ENCODE measurements around the gene TXNDC9.
"Not testable (repeated sequence)": the region's sequence is repeated elsewhere in the genome, so short reads cannot be mapped to it uniquely, and the experiment has no call there.

Gene TXNDC9, protein sequence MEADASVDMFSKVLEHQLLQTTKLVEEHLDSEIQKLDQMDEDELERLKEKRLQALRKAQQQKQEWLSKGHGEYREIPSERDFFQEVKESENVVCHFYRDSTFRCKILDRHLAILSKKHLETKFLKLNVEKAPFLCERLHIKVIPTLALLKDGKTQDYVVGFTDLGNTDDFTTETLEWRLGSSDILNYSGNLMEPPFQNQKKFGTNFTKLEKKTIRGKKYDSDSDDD

DNA sequence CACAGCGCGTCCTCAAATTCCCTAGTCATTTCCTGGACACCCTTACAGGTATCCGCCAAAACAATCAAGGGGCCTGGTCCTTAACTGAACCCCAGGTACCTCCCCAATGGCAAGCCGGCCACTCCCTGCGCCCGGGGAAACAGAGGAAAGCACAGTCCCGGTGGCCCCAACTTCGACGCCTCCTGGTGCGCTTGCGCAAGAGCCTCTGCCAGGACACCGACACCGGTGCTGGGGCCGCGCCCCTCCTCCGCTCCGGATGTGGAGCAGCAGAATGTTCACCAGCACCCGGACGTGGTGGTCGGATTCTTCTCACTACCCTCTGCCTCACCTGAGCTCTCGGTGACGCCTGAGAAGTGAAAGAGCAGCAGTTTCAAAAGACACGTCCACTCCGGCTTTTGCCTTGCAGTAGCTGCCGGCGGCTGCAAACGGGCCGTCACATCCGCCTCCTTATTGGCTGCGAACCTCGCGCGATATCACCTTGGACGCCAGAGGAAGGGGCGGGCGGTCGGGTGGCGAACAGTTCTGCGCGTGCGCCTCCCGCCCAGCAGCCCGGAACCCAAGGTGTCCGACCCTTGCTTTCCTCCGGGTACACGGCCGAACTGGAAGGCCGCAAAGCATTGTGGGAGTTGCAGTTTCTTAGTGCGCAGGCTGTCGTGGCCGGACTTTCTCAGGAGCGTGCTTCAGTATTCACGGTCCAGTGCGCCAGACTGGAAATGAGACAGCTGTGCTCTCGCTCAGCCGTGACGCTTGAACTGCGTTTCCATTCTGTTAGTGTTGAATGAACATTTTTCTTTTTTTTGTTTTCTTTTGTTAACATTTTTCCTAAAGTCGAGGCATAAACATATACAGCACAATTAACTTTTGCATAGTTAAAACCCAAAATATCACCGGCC, at the start of gene TXNDC9:
Gene TXNDC9 (minus strand): TSS at position 423 of the 893 bp plus-strand sequence. CDS start 3,123 bp downstream, outside the sequence.
- DNase-seq: peak; percentile 97

DNA sequence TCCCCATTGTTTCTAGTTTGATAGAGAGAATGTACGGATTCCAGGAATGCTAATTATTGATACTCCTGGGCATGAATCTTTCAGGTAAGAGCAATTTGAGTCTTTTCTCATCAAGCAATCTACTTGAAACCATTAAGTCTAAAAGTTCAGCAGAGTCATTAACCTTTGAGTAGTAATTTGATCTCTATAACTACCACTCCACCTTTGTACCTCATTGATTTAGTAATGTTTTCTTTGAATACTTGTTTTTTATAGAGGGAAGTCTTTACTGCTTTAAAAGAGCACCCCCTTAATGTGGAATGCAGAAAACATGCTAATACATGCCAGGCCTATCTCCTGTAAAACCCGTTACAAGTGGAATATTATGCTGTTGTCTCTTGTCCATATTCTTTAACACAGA, 46.0 kb upstream of the TXNDC9 start:
- no peak for DNase-seq

DNA sequence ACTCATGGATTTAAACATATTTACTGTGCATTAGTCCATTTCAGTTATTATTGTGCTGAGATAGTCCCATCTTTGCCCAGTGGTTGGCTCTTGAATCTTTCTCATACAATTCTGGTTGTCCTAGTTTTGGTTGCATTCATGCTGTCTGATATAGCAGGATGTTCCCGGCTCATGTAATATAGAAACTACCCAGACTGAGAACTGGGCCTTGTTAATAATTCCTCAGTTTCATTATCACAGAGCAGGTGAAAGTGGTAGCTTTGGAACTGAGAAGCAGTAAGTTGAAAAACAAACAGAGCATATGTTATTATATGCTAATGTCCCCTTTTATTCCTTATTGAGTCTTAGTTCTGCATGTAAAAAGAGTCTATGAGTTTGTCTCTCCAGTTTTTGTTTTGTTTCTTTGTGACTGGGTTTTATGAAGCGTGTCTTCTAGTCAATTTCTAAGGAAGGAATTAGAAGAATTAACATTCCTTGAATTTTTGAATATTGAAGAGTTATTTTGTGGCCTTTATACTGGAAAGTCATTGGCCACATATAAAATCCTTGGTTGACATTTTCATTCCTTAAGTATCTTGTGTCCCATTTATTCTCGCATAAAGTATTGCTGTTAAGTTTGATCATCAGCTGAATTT, 44.4 kb upstream of the TXNDC9 start:
- no peak for DNase-seq

- DNase-seq: no peak
Measured at GRCh38 chr2:99377879-99378278, 41.7 kb upstream of the TXNDC9 start.

- DNase-seq: no peak
Measured at GRCh38 chr2:99376254-99376864, 40.2 kb upstream of the TXNDC9 start.

DNA sequence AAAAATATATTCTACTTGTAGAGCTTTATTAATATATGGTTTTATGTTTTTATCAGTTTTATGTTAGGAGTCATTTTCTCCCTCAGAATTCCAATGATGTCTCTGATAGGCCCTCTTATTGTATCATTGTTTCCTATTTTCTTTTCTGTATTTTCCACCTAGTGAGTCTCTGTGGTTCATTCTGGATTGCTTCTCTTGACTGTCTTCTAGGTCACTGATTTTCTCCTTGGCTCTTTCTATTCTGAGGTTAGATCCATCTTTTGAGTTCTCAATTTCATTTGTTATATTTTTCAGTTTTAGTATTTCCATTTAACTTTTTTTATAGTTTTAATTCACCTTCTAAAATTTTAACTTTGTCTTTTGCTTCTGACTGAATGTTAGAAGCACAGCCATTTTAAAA, 38.6 kb upstream of the TXNDC9 start:
- no peak for DNase-seq

- DNase-seq: no peak
Measured at GRCh38 chr2:99373144-99373543, 37.0 kb upstream of the TXNDC9 start.

GRCh38 chr2:99368854-99369253, 32.7 kb upstream of the TXNDC9 start:
- DNase-seq: not testable (repeated sequence)

- DNase-seq: no peak
Measured at GRCh38 chr2:99365661-99366060, 29.5 kb upstream of the TXNDC9 start.

GRCh38 chr2:99356853-99357252, 20.7 kb upstream of the TXNDC9 start:
- DNase-seq: no peak

GRCh38 chr2:99354825-99355224, 18.7 kb upstream of the TXNDC9 start:
- DNase-seq: not testable (repeated sequence)

DNA sequence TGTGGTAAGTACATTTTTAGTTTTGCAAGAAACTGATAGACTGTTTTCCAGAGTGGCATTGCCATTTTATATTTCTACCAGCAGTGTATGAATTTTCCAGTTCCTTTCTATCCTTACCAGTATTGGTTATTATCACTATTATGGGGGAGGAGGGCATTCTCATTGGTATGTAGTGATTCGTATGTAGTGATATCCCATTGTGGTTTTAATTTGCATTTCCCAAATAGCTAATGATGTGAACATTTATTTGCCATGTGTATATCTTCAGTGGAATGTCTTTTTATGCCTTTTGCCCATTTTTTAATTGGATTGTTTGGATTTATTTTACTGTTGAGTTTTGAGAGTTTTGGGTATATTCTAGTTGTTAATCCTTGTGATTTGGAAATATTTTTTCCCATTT, 17.9 kb upstream of the TXNDC9 start:
- DNase-seq: no peak

DNA sequence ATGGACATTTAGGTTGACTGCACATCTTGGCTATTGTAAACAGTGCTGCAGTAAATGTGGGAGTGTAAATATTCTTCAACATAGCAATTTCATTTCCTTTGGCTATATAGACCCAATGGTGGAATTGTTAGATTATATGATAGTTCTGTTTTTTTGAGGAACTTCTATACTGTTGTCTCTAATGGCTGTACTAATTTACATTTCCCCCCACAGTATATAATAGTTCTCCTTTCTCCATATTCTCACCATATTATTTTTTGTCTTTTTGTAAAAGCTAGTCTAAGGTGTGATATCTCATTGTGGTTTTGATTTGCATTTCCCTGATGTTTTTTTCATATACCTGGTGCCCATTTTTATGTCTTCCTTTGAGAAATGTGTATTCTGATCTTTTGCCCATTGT, 14.1 kb upstream of the TXNDC9 start:
- DNase-seq: no peak

DNA sequence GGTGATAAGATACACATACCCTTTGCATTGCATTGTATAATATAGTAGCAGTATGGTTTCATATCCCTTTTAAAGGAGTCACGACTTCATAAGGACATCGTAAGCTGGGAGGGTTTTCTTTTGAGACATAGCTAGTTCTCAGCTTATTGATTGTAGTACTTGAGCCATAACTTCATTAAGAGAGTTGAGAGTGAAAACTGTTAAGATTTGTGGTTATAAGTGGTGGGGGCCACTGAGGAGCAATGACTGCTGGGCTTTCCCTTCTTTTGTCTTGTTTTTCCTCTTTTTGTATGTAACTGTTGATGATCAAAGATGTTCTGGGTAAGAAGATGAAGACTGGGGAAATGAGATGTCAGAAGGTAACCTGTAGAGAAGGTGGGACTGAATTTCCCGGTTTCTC, 12.0 kb upstream of the TXNDC9 start:
- no peak for DNase-seq

DNA sequence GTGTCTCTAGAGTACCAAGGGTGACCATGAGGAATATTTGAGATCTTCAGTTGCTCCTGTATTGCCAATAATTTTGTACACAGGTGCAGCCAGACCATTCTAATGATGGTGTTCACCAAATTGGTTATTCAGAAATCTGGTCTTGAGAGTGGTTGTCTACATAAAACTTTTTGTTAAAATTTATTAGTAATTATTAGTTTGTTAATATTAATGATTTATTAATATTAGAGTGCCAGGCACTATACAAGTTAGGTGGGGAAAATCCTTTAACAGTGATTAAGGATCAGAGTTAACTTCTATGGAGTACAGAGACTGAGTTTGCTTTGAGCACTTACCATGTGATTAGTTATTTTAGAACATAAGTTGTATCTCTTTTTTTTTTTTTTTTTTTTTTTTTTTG, 10.1 kb upstream of the TXNDC9 start:
- no peak for DNase-seq

DNA sequence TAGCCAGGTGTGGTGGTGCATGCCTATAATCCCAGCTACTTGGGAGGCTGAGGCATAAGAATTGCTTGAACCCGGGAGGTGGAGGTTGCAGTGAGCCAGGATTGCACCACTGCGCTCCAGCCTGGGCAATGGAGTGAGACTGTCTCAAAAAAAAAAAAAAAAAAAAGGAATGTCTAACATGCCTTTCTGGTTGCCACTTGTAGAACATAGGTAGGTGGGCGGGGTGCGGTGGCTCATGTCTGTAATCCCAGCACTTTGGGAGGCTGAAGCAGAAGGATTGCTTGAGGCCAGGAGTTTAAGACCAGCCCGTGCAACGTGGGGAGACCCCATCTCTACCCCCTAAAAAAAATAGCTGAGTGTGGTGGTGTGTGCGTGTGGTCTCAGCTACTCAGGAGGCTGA, 9.3 kb upstream of the TXNDC9 start:
- not testable (repeated sequence) for DNase-seq

DNA sequence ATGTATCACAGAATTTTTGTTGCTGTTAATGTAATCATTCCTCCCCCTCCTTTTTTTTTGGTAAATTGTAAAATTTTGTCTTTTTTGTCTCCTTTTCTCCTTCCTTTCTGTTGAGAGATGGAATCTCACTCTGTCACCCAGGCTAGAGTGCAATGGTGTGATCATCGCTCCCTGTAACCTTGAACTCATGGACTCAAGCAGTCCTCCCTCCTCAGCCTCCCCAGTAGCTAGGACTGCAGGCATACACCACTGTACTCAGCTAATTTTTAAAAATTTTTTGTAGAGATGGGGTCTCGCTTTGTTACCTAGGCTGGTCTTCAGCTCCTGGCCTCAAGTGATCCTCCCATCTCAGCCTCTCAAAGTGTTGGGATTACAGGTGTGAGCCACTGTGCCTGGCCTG, 6.4 kb upstream of the TXNDC9 start:
- no peak for DNase-seq

DNA sequence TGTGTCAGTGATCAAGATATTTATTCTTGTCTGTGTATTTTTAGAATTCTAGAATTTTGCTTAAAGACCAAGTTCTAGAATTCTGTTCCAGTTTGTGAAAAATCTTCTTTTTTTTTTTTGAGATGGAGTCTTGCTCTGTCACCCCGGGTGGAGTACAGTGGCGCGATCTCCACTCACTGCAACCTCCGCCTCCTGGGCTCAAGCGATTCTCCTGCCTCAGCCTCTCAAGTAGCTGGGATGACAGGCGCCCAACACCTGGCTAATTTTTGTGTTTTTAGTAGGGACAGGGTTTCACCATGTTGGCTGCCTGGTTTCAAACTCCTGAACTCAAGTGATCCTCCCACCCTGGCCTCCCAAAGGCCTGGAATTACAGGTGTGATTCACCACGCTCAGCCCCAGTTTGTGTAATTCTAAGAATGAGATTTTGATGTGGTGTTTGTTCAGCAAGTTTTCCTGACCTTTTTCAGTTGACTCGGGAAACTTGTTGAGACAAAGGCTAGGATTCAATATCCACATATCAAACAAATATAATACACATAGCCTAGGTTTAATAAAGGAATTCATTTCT, 4.6 kb upstream of the TXNDC9 start:
- no peak for DNase-seq

DNA sequence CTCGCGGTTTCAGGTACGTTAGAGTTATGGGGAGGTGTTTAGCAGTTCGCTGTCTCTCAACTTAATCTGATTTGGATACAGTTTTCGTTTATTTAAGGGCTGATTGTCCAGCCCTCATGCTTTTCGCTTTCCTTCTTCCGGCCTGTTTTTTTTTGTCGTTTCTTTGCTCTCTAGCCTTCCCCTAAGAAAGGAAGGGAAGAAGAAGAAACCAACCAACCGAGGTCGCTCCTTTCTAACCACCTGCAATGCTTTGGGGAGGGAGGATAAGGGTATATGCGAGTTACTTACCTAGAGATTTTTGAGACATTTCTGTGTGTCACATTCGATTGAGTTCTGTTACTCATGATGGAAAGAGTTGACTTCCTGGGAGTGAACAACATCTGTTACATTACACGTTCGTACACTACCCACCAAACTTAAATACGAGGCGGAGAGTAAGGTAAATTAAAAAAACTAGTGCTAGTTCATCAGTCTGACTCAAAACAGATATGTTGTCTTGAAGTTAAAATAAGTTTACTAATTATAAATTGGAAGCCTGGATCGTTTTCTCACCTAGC, 2.0 kb upstream of the TXNDC9 start:
- DNase-seq: no peak

- DNase-seq: peak; percentile 94
Measured at GRCh38 chr2:99337113-99338028, 1.2 kb upstream of the TXNDC9 start, which contains the start of gene EIF5B. Gene EIF5B, plus strand, starts transcription at chr2:99337389. Its CDS starts 166 bp downstream, at chr2:99337555.

- DNase-seq: peak; percentile 30
Measured at GRCh38 chr2:99336804-99337112, 625 bp upstream of the TXNDC9 start.

DNA sequence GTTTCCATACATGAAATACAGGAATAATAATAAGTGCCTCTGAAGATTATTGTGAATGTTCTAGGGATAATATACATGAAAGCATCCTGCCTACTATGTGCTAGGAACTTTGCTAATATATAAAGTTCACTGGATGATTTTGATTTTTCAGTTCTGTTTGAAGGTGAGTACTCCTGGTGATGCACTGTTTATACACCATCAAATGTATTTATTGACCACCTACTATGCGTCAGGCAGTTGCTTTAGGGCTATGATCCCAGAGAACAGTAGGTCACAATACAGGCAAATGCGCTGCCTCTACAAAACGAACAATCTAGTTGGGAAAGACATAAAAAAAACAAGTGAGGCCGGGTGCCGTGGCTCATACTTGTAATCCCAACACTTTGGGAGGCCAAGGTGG, 10.7 kb downstream of the TXNDC9 start:
- DNase-seq: no peak
